HG03469 (cell line): ENCODE measurements around the gene SGK1.
"Not testable (repeated sequence)": the region's sequence is repeated elsewhere in the genome, so short reads cannot be mapped to it uniquely, and the experiment has no call there.

ENCODE experiments used
- ATAC-seq: cut with Tn5 transposase; IDR thresholded peaks from one replicate; pipeline ENCODE4 v1.9.1; 2021; ENCODE audit warnings: mild to moderate bottlenecking, moderate library complexity, moderate number of reproducible peaks; ENCODE audit not compliant: unreplicated experiment

SGK1 gene

GRCh38 chr6:134256862-134257261 lies 61.0 kb downstream of the SGK1 start:
- ATAC-seq: no peak

- ATAC-seq: not testable (repeated sequence)
These were observed 62.6 kb downstream of the SGK1 start for GRCh38 chr6:134255280-134255679.

GRCh38 chr6:134254118-134254517 lies 63.8 kb downstream of the SGK1 start:
- ATAC-seq: no peak

GRCh38 chr6:134253681-134254080 lies 64.2 kb downstream of the SGK1 start:
- no peak for ATAC-seq

GRCh38 chr6:134251320-134251719 lies 66.6 kb downstream of the SGK1 start:
- no peak for ATAC-seq

- ATAC-seq: no peak
These were observed 67.1 kb downstream of the SGK1 start for GRCh38 chr6:134250776-134251175.

- no peak for ATAC-seq
These were observed 67.9 kb downstream of the SGK1 start for GRCh38 chr6:134249759-134250602.

GRCh38 chr6:134249239-134249758 lies 68.6 kb downstream of the SGK1 start:
- no peak for ATAC-seq

GRCh38 chr6:134247844-134248580 lies 69.9 kb downstream of the SGK1 start:
- no peak for ATAC-seq

- ATAC-seq: peak; percentile 84
These were observed 70.6 kb downstream of the SGK1 start for GRCh38 chr6:134247231-134247833.

- no peak for ATAC-seq
These were observed 72.2 kb downstream of the SGK1 start for GRCh38 chr6:134245706-134246105.

GRCh38 chr6:134245041-134245440 lies 72.9 kb downstream of the SGK1 start:
- no peak for ATAC-seq

- ATAC-seq: no peak
These were observed 77.1 kb downstream of the SGK1 start for GRCh38 chr6:134240665-134241431.

GRCh38 chr6:134238960-134239795 lies 78.7 kb downstream of the SGK1 start:
- no peak for ATAC-seq

- ATAC-seq: no peak
These were observed 79.9 kb downstream of the SGK1 start for GRCh38 chr6:134238006-134238405.

GRCh38 chr6:134235937-134236751 lies 81.8 kb downstream of the SGK1 start:
- peak; percentile 89 for ATAC-seq

GRCh38 chr6:134235334-134235733 lies 82.6 kb downstream of the SGK1 start:
- not testable (repeated sequence) for ATAC-seq

GRCh38 chr6:134233180-134233955 lies 84.5 kb downstream of the SGK1 start:
- ATAC-seq: no peak
